Brain microvascular endothelial cell (primary cell): ENCODE results near the gene MET.
A peak's percentile ranks its signal among the peaks of the same experiment; 100 is the strongest.
"Not testable (repeated sequence)": the region's sequence is repeated elsewhere in the genome, so short reads cannot be mapped to it uniquely, and the experiment has no call there.

Experiments used
- DNase-seq: peaks from one replicate; pipeline ENCODE4 v3.0.0-alpha.2; 2020
- H3K27ac ChIP-seq: fragments of 250-450 bp; sonication (Bioruptor Pico); 2 replicates; pipeline ENCODE4 v1.5.1; 2020; ENCODE audit warnings: mild to moderate bottlenecking, moderate library complexity
- H3K27me3 ChIP-seq: fragments of 250-450 bp; sonication (Bioruptor Pico); replicated peaks from 2 replicates; pipeline ENCODE4 v1.5.1; 2020; ENCODE audit warnings: mild to moderate bottlenecking
- H3K36me3 ChIP-seq: fragments of 250-450 bp; sonication (Bioruptor Pico); replicated peaks from 2 replicates; pipeline ENCODE4 v1.5.1; 2020; ENCODE audit warnings: mild to moderate bottlenecking
- H3K4me3 ChIP-seq: 2 replicates; pipeline ENCODE4 v1.5.1; 2011; ENCODE audit warnings: low read depth, mild to moderate bottlenecking, control low read depth, low read length, moderate library complexity
- in situ Hi-C: cut with HindIII; loops from 2 replicates; pipeline ENCODE4 v1.10.0; 2017; ENCODE audit warnings: low sequenced_read_pairs, low pct_ligation_motif_present
- TF ChIP-seq, protein P1 (sequence below): IDR thresholded peaks from 2 replicates; pipeline ENCODE4 v1.5.1; 2011; ENCODE audit warnings: low read depth, mild to moderate bottlenecking, moderate library complexity, low read length, control low read depth, inconsistent platforms; ENCODE audit errors: missing control alignments

The MET gene

GRCh38 chr7:116809636-116810266 lies 137.8 kb downstream of the MET start:
- in situ Hi-C loops = no loop called here
- H3K27me3 ChIP-seq = no peaks in the 10 kb centered on the region

DNA sequence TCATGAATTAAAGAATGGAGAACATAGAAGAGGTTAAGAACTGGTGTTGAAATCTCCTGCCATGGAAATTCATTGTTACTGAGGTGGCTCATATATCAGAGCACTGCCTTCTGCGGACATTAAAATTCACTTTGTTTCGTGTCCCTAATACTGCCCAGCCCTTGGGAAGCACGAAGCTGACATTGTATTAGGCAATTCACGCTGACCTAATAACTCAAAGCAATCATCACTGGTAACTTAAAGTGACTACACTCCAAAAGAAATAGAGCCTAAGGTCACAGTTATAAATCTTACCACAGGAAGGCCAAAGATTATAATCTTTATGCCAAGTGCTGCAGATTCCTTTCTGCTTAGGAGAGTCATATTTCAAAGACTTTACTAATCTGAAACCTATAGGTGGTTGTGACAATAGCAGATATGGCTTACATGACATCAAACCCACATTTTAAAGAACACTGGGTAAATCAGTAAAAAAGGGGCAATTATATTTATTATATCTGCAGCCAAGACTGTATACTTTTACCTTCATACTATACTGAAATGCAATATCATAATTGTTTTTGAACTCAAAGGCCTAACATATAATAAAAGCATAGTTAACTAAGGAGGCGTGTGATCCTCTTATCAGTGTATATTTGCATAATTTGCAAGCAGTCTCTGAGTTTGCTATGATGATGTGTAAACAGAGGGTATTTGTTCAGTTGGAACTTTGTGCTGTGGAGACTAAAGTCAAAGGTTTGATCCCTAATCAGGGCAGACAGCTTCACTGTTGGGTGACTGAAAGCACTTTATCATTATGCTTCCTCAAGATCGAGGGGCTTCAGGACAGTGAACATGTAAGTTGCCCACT lies 138.5 kb downstream of the MET start:
- Histone ChIP-seq H3K27ac (no peak overlapping the region), H3K4me3 (no peak overlapping the region), H3K27me3 (no peaks in the 10 kb centered on the region), H3K36me3 (no peaks in the 10 kb centered on the region)
- no peak for DNase-seq
- TF ChIP-seq, protein P1, sequence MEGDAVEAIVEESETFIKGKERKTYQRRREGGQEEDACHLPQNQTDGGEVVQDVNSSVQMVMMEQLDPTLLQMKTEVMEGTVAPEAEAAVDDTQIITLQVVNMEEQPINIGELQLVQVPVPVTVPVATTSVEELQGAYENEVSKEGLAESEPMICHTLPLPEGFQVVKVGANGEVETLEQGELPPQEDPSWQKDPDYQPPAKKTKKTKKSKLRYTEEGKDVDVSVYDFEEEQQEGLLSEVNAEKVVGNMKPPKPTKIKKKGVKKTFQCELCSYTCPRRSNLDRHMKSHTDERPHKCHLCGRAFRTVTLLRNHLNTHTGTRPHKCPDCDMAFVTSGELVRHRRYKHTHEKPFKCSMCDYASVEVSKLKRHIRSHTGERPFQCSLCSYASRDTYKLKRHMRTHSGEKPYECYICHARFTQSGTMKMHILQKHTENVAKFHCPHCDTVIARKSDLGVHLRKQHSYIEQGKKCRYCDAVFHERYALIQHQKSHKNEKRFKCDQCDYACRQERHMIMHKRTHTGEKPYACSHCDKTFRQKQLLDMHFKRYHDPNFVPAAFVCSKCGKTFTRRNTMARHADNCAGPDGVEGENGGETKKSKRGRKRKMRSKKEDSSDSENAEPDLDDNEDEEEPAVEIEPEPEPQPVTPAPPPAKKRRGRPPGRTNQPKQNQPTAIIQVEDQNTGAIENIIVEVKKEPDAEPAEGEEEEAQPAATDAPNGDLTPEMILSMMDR = no peak
- in situ Hi-C loops = no loop called here

More at GRCh38 chr7:116809636-116810266, 137.8 kb downstream of the MET start:
- DNase-seq = peak; percentile 42
- Histone ChIP-seq H3K4me3 (no peak overlapping the region), H3K27ac (no peak overlapping the region), H3K36me3 (no peaks in the 10 kb centered on the region)
- TF ChIP-seq, protein P1 = peak; percentile 55

DNA sequence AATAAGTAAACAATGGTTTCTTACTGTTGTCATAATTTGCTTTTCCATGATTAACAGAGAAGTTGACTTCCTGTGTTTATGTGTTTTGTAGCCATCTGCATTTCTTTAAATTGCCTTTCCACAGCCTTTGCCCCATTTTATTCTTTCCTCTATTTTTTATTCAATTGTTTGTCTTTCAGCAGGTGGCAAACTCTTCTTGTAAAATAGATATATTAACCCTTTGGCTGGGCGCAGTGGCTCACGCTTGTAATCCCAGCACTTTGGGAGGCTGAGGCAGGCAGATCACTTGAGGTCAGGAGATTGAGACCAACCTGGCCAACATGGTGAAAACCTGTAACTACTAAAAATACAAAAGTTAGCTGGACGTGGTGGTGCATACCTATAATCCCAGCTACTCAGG lies 139.8 kb downstream of the MET start:
- Histone ChIP-seq H3K4me3 (no peak overlapping the region), H3K36me3 (no peaks in the 10 kb centered on the region), H3K27ac (no peak overlapping the region), H3K27me3 (no peaks in the 10 kb centered on the region)
- DNase-seq = no peak
- in situ Hi-C loops = no loop called here
- TF ChIP-seq, protein P1 = no peak

- TF ChIP-seq, protein P1 = no peak
- no peaks in the 10 kb centered on the region for H3K36me3 ChIP-seq
- H3K27me3 ChIP-seq = no peaks in the 10 kb centered on the region
- in situ Hi-C loops = no loop called here
- H3K27ac ChIP-seq = no peak overlapping the region
- no peak overlapping the region for H3K4me3 ChIP-seq
- no peak for DNase-seq
These were observed 140.9 kb downstream of the MET start for GRCh38 chr7:116812860-116813259.

- H3K27me3 ChIP-seq, in situ Hi-C loops, H3K4me3 ChIP-seq, DNase-seq, H3K36me3 ChIP-seq, H3K27ac ChIP-seq: not testable (repeated sequence)
These were observed 141.4 kb downstream of the MET start for GRCh38 chr7:116813371-116813770.

GRCh38 chr7:116815041-116815440 lies 143.0 kb downstream of the MET start:
- DNase-seq = no peak
- no peak overlapping the region for H3K27ac ChIP-seq
- H3K4me3 ChIP-seq = no peak overlapping the region
- no peaks in the 10 kb centered on the region for H3K27me3 ChIP-seq
- H3K36me3 ChIP-seq = no peaks in the 10 kb centered on the region
- TF ChIP-seq, protein P1 = no peak
- in situ Hi-C loops = no loop called here
